B cell (primary cell): ENCODE measurements around the gene TBL1XR1.

Source experiments
- CTCF ChIP-seq: fragments of 200-600 bp; IDR thresholded peaks from one replicate; pipeline ENCODE4 v1.8.0; 2022; ENCODE audit warnings: antibody characterized with exemption, mild to moderate bottlenecking
- EZH2 ChIP-seq: IDR thresholded peaks from 2 replicates; pipeline ENCODE4 v1.6.1; 2012; ENCODE audit warnings: borderline replicate concordance, low read depth, mild to moderate bottlenecking, moderate library complexity, low read length; ENCODE audit not compliant: insufficient read depth, poor library complexity, severe bottlenecking

- no peak for TF ChIP-seq CTCF
- TF ChIP-seq EZH2 = no peak
These were observed 89.6 kb downstream of the TBL1XR1 start for GRCh38 chr3:177107461-177108239.
